GM18867 (cell line): ENCODE measurements around the gene OXNAD1.

Experiments
- ATAC-seq: cut with Tn5 transposase; IDR thresholded peaks from one replicate; pipeline ENCODE4 v1.9.1; 2021; ENCODE audit warnings: mild to moderate bottlenecking, moderate library complexity; ENCODE audit not compliant: unreplicated experiment

OXNAD1 gene

DNA sequence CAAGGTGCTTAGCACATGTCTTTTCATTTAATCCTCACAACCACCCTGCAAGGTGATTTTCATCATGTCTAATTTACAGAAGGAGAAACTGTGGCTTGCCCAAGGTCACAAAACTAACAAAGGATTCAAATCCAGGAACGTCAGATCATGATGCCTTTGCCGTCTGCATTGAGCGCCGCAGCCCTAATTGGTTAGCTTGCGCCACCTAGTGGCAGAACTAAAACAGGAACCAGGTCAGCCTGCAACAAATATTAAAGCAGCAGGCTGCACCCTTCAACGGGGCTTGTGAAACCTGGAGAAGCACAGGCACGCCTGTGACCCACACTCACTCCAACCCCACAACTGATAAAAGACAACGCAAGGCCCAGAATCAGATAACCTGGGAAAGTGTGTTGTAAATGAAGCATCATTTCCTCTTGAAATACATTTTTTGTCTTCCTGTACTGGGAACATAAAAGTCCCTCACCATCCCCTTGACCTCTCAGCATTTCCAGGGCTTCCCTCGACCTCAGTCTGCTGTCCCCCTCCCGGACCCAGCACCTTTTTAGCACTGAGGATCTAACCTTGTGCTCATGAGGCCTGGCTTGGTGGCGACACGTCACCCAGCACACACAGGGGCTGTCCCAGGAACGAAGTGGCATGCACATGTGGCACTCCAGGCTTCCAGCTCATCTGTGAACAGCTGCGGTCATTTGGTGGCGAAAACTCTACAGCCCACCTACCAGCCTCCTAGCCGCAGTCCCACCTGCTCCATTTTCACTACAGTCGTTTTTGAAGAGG is 17.5 kb upstream of the OXNAD1 start:
- ATAC-seq = peak; percentile 80

DNA sequence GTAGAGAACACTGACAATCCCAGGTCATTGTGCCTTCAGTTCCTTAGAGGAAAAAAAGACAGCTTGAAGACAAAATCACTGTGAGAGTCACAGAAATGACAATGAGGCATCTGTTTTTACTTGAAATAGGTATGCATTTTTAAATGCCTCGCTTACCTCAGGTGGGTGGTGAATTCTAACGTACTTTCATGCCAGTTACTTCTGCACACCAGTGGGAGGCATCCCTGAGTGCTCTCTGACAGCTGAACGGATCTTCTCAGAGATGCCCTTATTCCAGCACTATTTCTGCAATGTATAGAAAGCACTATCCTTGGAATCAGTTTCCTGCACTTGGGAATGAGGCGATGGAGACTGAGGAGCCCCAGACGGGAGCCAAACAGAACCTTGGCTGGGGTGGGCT is 16.5 kb upstream of the OXNAD1 start:
- no peak for ATAC-seq

DNA sequence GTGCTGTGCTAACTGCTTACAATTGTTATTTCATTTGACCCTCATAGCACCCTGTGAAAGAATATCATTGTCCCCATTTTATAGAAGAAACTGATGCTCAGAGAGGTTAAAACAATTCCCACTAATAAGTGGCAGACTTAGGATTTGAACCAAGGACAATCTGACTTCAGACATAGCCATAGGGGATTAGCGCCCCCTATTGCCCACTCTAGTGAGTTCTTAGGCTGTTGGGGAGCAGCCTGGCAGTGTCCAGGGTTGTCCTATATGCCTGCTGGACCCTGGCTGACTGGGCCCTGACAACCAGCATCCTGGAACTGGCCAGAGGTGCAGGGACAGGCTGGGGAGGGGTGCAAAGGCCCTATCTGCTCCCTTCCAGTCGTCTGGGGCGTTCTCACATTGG is 15.7 kb upstream of the OXNAD1 start:
- ATAC-seq = no peak

DNA sequence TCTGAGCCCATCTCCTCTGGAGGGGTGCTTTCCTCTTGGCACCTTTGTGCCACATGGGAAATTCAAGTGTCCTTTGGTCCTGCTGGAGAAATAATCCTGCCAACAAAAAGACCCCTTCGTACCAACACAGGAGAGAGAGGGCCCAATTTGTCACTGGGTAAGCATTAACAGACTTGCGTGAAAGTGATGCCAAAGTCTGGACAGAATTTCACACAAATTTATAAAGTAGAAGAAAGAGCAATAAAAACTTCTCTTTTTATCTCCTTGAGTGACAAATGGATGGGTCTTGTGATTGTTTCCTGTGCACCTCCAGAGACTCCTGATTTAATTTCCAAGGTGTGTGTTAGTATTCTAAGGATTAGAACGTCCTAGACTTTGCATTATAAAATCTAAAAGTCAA is 15.1 kb upstream of the OXNAD1 start:
- no peak for ATAC-seq

DNA sequence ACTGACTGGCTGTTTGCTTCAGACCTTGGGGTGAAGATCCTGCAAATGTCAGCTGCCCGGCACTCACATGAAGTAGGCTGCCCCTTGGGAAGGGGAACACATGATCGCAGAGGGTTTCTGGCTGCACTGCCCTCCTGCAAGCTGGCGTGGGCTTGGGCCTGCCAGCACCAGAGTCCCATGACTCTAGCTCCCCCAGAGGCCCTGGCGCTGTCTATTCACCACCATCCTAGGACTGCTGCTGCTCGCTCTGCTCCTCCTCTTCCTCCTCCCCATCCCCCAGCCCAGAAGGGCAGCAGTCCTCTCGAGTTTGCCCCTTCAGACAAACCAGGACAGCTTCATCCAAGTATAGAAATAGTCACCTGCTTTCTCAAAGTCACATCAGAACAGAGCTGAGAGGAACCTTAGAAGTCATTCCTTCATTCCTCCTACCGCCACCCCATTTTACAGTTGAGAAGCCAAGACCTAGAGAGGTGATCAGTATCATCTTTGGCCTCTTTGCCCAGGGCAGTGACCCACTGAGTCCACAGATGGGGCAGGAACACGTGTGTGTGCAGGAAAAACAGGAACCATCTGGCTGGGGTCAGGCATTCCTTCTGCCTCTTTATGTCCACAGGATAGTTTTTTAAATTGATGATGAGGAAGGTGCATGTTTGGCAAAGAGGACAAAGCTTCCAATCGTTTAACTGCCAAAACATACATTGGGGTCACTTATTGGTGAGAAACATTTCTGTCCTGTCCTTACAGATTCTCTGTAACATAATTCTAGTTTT is 13.5 kb upstream of the OXNAD1 start:
- ATAC-seq = no peak

DNA sequence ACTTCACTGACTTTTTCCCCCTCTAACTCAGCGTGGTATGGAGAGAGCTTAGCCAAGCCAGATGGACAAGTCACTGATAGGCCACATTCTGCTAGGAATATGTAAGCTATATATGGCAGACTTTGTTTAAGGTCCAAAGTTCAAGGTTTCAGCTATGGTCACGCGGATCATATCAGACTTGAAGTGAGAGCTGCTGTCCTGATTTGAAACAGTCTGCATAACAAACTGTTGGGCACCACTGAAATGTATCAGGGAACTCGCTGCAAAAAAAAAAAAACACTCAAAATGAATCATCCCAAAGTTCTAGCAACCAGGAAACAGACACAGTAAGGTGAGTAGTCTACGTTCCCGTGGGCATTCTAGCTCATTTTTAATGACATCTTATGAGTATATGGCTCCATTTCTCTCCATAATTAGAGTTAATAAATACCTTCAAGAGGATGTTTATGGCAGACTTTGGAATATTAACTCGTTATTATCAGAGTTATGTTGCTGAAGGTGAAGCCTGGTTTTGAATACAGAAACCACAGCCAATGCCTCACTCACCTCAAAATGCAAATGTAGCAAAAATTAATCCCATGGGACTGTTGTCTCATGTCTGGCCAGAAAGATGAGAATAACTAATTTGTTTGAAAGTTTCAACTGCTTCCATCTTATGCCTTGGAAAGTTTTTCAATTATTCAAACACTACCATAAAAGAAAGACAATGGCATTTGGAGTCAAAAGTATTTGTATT is 12.6 kb upstream of the OXNAD1 start:
- ATAC-seq = peak; percentile 41

DNA sequence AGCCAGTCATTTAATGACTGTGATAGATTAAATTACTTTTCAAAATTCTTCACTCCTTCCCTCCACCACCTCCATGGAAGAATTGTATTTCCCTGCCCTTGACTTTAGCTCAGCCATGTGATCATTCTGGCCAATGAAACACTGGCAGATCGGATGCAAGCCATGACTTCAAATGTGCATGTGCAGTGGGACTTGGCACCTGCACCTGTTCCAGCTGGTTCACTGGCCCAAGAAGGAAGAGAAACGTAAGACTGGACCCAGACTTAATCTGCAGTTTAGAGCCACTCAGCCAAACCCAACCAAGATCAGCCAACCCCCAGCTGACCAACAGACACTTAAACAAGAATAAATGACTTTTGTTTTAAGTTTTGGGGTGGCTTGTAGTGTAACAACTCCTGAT is 12.0 kb upstream of the OXNAD1 start:
- ATAC-seq = no peak

DNA sequence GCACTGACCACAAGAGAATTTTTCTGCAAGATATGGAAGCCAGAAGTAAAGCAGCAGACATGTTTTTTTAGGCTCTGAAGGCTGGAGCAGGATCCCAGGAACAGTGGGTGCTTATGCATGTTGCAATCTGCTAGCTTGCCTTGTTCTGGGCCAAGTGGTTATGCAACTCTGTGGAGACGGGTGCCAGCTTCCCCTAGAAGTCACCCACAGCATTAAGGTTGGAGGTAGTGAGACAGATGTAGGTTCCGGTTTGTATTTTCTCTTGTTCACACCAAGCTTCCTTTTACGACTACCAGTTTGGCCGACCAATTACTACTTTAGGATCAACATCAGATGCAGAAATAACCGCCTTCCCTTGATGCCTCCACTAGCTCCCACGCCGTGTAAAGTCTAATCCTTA is 11.4 kb upstream of the OXNAD1 start:
- ATAC-seq = no peak

DNA sequence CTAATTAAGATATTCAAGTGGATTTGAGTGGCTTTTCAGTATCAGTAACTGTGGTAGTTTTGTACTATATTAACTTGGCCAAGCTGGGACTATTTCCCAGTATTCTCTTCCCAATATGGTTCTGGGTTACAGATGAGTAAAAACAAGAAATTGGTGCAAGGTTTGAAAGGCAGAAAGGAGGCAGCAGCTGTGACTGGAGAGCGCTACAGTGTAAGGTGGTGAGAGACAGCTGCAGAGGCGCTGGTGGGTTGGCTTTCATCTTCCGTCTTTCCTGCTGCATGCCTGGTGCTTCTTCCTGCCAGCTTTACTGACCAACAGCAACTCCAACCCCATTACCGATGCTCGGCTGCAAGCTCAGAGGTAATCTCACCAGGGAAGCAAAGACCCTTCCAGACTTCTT is 10.1 kb upstream of the OXNAD1 start:
- no peak for ATAC-seq

DNA sequence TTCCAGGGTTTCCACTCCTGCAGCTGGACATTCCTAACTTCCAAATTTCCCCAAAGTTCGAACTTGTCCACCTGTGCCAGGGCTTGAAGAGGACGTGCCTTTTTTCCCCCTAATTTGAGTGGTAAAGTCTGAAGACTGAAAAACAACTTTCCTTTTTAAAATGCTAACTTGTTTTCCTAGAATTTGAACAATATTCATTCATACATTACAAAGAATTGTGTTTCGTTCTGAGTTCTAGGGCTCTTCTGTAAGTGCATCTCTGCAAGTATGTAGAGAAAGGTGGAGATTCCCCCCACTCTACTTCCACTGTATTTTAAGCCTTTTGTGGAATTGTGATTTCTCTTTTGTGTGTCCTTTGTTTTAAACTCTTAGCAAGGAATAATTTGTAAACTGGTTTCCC is 9.7 kb upstream of the OXNAD1 start:
- ATAC-seq = no peak

DNA sequence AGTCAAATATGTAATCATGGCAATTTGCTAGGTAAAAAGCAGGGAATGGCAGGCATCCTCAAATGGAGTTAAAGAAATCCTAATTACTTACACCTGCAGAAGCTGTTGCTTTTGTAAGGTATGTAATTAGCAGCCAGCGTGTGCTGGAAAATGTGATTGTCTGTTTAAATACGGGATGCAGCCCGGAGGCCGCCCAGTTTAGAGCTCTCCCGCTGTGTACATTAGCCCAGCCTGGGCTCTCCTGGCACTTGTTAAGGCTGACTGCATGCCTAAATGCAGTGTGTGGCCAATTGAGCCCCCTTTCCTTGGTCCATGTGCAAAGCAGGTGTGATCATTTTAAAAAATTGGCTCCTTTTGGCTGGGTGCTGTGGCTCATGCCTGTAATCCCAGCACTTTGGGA is 9.3 kb upstream of the OXNAD1 start:
- no peak for ATAC-seq

DNA sequence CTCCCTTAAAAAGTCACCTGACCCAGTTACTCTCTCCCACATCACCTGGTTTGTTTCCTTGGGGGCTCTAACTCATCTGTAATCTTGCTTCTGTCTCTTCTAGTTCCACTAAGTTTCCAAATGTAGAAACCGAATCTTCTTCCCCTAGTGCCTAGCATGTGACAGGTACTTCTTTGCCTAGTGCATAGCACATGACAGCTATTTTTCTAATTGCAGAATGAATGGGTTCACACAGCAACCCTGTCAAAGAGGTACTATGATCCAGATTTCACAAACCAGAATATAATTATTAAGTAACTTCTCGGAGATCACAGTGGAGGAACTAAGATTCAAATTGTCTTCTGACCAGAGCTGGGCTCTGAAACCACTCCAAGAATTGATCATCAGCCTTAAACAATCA is 7.7 kb upstream of the OXNAD1 start:
- ATAC-seq = no peak

DNA sequence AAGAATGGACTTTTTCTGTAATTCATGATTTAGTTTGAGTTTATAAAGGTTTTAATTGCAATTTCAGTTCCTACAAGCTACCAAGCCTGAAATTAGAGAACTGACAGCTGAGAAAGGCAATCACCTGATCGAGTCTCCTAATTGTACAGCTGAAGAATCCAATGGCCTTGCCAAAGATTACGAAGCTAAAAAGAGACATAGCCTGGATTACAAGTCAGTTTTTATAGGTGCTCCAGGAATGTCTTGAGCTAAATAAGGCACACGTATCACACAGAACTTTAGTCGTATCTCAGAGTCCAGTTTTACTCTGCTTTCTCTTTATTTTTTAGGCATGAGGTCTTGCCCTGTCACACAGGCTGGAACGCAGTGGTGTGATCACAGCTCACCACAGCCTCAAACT is 6.8 kb upstream of the OXNAD1 start:
- ATAC-seq = no peak

DNA sequence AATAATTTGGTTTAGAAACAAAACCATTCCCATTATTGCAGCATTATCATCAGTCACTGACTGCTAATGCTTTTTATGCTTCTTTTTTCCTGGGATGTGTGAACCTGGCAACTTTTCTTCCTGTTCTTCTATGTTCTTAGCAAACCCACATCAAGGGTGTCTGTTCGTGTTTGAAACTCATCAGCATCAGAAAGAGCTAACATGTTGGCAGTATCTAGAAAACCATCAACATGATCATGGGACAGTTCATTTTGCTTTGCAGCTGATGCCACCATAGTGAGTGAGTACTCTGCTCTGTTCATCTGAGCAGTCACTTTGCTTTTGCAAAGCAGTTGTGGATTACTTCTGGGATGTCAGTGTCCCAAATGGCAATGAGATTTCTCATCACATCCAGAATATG is 6.1 kb upstream of the OXNAD1 start:
- no peak for ATAC-seq

DNA sequence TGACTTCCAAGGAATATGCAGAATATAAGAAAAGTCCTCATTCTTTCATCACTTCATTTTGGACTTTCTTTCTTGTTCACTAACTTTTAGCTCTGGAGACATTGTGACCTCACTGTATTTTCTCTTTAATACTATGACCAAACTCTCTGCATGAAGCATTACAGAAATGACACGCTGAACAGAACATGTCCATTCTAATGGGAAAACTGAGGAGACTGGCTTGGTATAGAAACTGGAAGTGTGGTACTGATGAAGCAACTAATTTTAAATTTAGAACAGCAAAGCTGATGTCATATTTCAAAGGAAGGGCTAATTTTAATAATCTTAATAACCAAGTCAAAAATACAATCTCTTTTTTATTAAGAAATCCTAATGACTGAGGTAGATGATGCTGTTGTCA is 5.0 kb upstream of the OXNAD1 start:
- no peak for ATAC-seq

DNA sequence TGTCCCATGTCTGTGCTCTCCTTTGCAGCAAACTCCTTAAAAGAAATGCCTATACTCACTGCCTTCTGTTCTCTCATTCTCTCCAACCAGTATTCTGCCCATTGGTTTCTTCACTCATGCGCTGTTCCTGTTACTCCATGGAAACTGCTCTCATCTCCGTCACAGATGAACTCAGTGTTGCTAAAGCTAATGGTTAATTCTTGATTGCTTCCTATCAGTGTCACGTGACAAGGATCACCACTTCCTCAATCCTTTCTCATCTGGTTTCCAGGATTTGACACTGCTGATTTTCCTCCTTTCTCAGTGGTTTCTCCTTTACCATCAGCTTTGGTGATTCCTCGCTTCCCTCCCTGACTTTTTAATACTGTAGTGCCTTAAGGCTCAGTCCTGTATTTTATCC is 2.8 kb upstream of the OXNAD1 start:
- ATAC-seq = no peak

DNA sequence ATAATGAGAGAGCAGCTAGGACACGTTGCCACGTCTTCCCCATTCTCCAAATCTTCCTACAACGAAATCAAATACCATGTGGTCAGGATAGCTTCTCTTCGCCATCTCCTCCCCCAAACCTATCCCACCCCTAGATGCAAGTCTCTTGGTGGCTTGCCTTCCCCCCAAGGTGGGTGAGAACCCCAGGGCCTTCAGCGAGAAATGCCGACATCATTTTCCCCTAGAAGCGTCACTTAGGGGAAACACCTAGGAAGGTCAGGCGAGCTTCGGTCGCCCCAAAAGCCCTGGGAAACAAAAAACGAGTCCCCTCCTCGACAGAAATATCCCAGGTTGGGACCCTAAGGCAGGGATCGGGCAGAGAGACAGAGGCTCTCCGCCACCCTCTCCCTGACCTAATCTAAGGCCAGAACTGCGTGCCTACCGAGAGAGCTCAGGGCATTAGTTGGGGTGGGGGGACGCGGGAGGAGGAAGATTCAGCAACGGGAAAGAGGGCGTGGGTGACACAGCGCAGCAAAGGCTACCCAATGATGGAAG is 771 bp upstream of the OXNAD1 start:
- peak; percentile 2 for ATAC-seq

DNA sequence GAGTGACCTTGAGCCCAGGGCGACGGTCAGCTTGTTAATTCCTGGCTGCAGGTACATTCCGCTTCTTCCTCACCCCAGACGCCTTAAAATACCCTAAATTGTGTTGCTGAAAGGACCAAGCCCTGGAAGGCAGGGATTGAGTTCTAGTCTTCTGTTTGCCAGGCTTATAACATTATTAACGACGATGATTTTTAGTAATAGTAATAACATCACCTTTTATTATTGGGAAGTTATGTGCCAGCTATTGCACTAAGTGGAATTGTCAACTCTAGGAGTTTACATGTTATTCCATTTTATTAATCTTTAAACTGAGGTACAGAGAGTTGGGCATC is 409 bp downstream of the OXNAD1 start:
- no peak for ATAC-seq

DNA sequence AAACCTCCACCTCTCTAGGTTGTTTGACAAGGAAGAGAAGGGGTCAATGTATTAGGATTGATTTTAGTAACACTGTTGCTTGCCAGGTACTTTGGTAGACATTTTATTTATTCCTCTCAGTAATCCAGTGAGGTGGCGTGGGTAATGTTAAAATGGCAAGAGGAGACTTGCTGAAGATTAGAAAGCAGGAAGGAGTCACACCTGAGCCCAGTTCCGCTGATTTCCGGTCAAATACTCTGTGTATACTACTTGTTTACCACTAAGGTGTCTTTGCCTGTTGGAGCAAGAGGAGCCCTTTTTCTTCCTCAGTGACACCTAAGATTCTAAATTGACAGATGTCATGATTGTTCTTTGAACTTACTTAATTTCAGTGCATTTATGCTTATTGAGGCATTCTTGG is 1.7 kb downstream of the OXNAD1 start:
- no peak for ATAC-seq

DNA sequence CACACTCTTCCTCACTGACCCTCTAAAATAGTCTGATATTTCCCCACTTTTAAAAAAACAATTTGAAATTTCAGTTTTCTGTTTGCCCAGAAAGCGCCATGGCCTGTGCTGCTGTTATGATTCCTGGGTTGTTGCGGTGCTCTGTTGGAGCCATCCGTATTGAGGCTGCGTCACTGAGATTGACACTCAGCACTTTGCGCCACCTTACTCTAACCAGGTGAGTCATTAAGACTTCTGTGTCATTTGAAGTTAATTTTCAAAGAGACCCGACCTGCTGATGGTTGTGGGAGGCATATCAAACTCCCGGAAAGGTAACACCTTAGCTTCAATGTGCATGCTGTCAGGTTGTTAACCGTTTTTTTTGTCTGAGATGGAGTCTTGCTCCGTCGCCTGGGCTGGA is 5.8 kb downstream of the OXNAD1 start:
- ATAC-seq = no peak

DNA sequence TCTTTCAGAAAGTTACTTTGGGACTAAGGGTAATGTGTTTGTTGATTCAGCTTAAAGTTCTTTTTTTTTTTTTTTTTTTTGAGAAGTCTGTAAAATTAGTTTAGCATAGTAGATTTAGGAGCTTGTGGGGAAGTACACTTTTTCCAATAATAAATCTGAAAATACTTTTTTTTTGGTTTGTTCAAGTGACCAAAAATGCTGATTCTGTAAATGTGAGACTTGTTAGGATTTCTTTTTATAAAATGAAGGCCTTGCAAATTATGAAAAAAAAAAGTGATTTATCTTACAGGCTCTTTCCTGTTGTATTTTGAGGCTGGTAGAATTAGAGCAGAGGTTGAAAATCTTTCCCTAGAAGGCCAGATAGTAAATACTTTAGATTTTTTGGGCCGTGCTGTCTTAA is 7.6 kb downstream of the OXNAD1 start:
- ATAC-seq = no peak

DNA sequence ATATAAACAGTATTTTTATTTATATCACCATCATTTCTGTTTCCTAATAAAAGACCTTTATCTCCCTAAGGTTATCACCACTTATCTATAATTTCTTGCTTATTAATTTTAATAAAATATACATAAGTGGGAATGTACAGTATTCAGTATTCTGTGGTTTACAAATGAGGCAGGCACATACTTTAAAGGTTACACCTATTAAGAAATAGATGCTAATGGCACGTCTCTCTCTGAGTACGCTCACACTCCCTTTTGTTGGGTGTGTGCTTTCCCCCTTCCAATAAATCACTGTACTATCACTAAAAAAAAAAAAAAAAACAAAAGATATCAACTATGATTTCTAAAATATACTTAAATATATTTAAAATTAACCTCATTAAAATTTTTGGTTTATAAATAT is 8.9 kb downstream of the OXNAD1 start:
- no peak for ATAC-seq
